Trophoblast cell (in vitro differentiated cells and primary cell): ENCODE results near the gene FURIN.

Source experiments
- DNase-seq, 2 donors: peaks; one replicate each; pipeline ENCODE4 v3.0.0-alpha.2; 2016
- H2AFZ ChIP-seq: 2 replicates; pipeline ENCODE4 v1.6.1; 2013; ENCODE audit warnings: low read length, moderate library complexity, mild to moderate bottlenecking; ENCODE audit not compliant: insufficient read depth, poor library complexity
- H2AK5ac ChIP-seq: 2 replicates; pipeline ENCODE4 v1.6.1; 2013; ENCODE audit warnings: mild to moderate bottlenecking, low read length
- H2BK120ac ChIP-seq: 2 replicates; pipeline ENCODE4 v1.6.1; 2013; ENCODE audit warnings: low read length, mild to moderate bottlenecking, moderate library complexity; ENCODE audit not compliant: insufficient read depth, poor library complexity
- H2BK12ac ChIP-seq: 2 replicates; pipeline ENCODE4 v1.6.1; 2013; ENCODE audit warnings: mild to moderate bottlenecking, low read length, moderate library complexity
- H2BK5ac ChIP-seq: 2 replicates; pipeline ENCODE4 v1.6.1; 2013; ENCODE audit warnings: low read length, low read depth, moderate library complexity, mild to moderate bottlenecking; ENCODE audit not compliant: poor library complexity
- H3K14ac ChIP-seq: 2 replicates; pipeline ENCODE4 v1.6.1; 2013; ENCODE audit warnings: mild to moderate bottlenecking, low read length
- H3K18ac ChIP-seq: 2 replicates; pipeline ENCODE4 v1.6.1; 2013; ENCODE audit warnings: mild to moderate bottlenecking, low read length
- H3K23ac ChIP-seq: 2 replicates; pipeline ENCODE4 v1.6.1; 2013; ENCODE audit warnings: low read length
- H3K27ac ChIP-seq: 2 replicates; pipeline ENCODE4 v1.5.1; 2013; ENCODE audit warnings: low read depth, mild to moderate bottlenecking, inconsistent platforms, low read length, moderate library complexity
- H3K27me3 ChIP-seq: 2 replicates; pipeline ENCODE4 v1.6.1; 2013; ENCODE audit warnings: inconsistent platforms, mild to moderate bottlenecking, low read length, moderate library complexity; ENCODE audit not compliant: insufficient read depth
- H3K36me3 ChIP-seq, 2 experiments: 1 replicate in 1 of 2; 2 replicates in 1 of 2; pipeline ENCODE4 v1.6.1; 2013; ENCODE audit warnings: low read length in 2 of 2, mild to moderate bottlenecking in 2 of 2, moderate library complexity in 1 of 2; ENCODE audit not compliant: insufficient read depth in 2 of 2, control insufficient read depth in 1 of 2
- H3K4ac ChIP-seq: 2 replicates; pipeline ENCODE4 v1.6.1; 2013; ENCODE audit warnings: low read depth, mild to moderate bottlenecking, low read length, moderate library complexity
- H3K4me1 ChIP-seq, 2 experiments: 1 replicate in 1 of 2; 2 replicates in 1 of 2; pipeline ENCODE4 v1.6.1; 2013; ENCODE audit warnings: low read length in 2 of 2, mild to moderate bottlenecking in 2 of 2, moderate library complexity in 1 of 2; ENCODE audit not compliant: insufficient read depth in 2 of 2, control insufficient read depth in 1 of 2
- H3K4me2 ChIP-seq: 2 replicates; pipeline ENCODE4 v1.6.1; 2013; ENCODE audit warnings: inconsistent platforms, mild to moderate bottlenecking, low read length, moderate library complexity
- H3K4me3 ChIP-seq: 2 replicates; pipeline ENCODE4 v1.5.1; 2013; ENCODE audit warnings: mild to moderate bottlenecking, low read depth, low read length, inconsistent platforms
- H3K79me1 ChIP-seq: one replicate; pipeline ENCODE4 v1.6.1; 2013; ENCODE audit warnings: low read length
- H3K79me2 ChIP-seq: 2 replicates; pipeline ENCODE4 v1.6.1; 2013; ENCODE audit warnings: low read length, mild to moderate bottlenecking; ENCODE audit not compliant: control insufficient read depth, insufficient read depth, poor library complexity
- H3K9ac ChIP-seq: 2 replicates; pipeline ENCODE4 v1.6.1; 2013; ENCODE audit warnings: mild to moderate bottlenecking, low read length
- H3K9me3 ChIP-seq: 2 replicates; pipeline ENCODE4 v1.6.1; 2013; ENCODE audit warnings: low read depth, mild to moderate bottlenecking, control low read depth, inconsistent platforms, low read length; ENCODE audit not compliant: insufficient read depth
- H4K12ac ChIP-seq: 2 replicates; pipeline ENCODE4 v1.6.1; 2013; ENCODE audit warnings: low read depth, mild to moderate bottlenecking, low read length, moderate library complexity
- H4K8ac ChIP-seq: 2 replicates; pipeline ENCODE4 v1.6.1; 2013; ENCODE audit warnings: low read depth, mild to moderate bottlenecking, low read length, moderate library complexity
- H4K91ac ChIP-seq: one replicate; pipeline ENCODE4 v1.6.1; 2013; ENCODE audit warnings: low read depth, mild to moderate bottlenecking, low read length, moderate library complexity
- WGBS: extraction: QIAGEN DNeasy Blood & Tissue Kit; methylation state at CpG from one replicate; pipeline ENCODE4 v1.1.7; 2013; ENCODE audit warnings: missing lambda C conversion rate; ENCODE audit not compliant: insufficient read length, insufficient coverage; ENCODE audit errors: extremely low coverage; 5-methylcytosine and 5-hydroxymethylcytosine counted together

The FURIN gene

DNA sequence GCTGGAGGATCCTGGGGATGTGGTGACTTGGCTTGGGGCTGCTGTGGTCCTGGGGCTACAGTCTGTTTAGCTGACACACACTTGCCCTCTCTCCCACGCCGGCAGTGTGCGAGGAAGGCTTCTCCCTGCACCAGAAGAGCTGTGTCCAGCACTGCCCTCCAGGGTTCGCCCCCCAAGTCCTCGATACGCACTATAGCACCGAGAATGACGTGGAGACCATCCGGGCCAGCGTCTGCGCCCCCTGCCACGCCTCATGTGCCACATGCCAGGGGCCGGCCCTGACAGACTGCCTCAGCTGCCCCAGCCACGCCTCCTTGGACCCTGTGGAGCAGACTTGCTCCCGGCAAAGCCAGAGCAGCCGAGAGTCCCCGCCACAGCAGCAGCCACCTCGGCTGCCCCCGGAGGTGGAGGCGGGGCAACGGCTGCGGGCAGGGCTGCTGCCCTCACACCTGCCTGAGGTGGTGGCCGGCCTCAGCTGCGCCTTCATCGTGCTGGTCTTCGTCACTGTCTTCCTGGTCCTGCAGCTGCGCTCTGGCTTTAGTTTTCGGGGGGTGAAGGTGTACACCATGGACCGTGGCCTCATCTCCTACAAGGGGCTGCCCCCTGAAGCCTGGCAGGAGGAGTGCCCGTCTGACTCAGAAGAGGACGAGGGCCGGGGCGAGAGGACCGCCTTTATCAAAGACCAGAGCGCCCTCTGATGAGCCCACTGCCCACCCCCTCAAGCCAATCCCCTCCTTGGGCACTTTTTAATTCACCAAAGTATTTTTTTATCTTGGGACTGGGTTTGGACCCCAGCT is 13.0 kb downstream of the FURIN start:
- H3K4me2 ChIP-seq = no peak overlapping the region
- H3K9me3 ChIP-seq = peaks cover 5% of the 10 kb centered on the region

DNA sequence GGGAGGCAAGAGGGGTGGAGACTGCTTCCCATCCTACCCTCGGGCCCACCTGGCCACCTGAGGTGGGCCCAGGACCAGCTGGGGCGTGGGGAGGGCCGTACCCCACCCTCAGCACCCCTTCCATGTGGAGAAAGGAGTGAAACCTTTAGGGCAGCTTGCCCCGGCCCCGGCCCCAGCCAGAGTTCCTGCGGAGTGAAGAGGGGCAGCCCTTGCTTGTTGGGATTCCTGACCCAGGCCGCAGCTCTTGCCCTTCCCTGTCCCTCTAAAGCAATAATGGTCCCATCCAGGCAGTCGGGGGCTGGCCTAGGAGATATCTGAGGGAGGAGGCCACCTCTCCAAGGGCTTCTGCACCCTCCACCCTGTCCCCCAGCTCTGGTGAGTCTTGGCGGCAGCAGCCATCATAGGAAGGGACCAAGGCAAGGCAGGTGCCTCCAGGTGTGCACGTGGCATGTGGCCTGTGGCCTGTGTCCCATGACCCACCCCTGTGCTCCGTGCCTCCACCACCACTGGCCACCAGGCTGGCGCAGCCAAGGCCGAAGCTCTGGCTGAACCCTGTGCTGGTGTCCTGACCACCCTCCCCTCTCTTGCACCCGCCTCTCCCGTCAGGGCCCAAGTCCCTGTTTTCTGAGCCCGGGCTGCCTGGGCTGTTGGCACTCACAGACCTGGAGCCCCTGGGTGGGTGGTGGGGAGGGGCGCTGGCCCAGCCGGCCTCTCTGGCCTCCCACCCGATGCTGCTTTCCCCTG is 13.8 kb downstream of the FURIN start:
- no peak overlapping the region for H2AFZ ChIP-seq
- no peak overlapping the region for H3K23ac ChIP-seq
- no peak overlapping the region for H4K8ac ChIP-seq

More for the DNA sequence above, 13.0 kb downstream of the FURIN start:
- Histone ChIP-seq H2BK5ac (no peak overlapping the region), H3K4me3 (no peak overlapping the region), H2AK5ac (no peak overlapping the region), H3K9ac (no peak overlapping the region), H2BK120ac (no peak overlapping the region), H3K36me3 (peaks cover 67 to 68% of the 10 kb centered on the region in 2 experiments), H3K23ac (no peak overlapping the region), H2BK12ac (no peak overlapping the region), H4K8ac (no peak overlapping the region), H3K14ac (no peak overlapping the region), H4K91ac (no peak overlapping the region), H4K12ac (no peak overlapping the region), H3K4ac (no peak overlapping the region), H3K27me3 (no peaks in the 10 kb centered on the region), H3K27ac (no peak overlapping the region), H3K79me1 (peaks cover 20% of the 10 kb centered on the region), H2AFZ (no peak overlapping the region), H3K4me1 (peaks cover 22 to 24% of the 10 kb centered on the region in 2 experiments), H3K79me2 (peaks cover 9% of the 10 kb centered on the region), H3K18ac (no peak overlapping the region)
- peak; percentile 46 to 54 for DNase-seq
- WGBS = no CpG with 5 or more reads among the region's 35 CpGs

DNA sequence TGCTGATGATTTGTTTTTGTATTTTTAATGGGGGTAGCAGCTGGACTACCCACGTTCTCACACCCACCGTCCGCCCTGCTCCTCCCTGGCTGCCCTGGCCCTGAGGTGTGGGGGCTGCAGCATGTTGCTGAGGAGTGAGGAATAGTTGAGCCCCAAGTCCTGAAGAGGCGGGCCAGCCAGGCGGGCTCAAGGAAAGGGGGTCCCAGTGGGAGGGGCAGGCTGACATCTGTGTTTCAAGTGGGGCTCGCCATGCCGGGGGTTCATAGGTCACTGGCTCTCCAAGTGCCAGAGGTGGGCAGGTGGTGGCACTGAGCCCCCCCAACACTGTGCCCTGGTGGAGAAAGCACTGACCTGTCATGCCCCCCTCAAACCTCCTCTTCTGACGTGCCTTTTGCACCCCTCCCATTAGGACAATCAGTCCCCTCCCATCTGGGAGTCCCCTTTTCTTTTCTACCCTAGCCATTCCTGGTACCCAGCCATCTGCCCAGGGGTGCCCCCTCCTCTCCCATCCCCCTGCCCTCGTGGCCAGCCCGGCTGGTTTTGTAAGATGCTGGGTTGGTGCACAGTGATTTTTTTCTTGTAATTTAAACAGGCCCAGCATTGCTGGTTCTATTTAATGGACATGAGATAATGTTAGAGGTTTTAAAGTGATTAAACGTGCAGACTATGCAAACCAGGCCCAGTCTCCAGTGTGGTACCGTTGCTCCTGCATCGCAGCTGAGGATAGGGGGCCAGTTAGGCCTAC is 14.6 kb downstream of the FURIN start:
- peak overlapping the region; percentile 92 for H3K27ac ChIP-seq
- no CpG with 5 or more reads among the region's 13 CpGs for WGBS

More for the DNA sequence above, 13.8 kb downstream of the FURIN start:
- peaks cover 22 to 24% of the 10 kb centered on the region in 2 experiments for H3K4me1 ChIP-seq
- H3K4me3 ChIP-seq = no peak overlapping the region
- DNase-seq = no peak
- H3K36me3 ChIP-seq = peaks cover 62 to 64% of the 10 kb centered on the region in 2 experiments
- peaks cover 9% of the 10 kb centered on the region for H3K79me2 ChIP-seq
- no peak overlapping the region for H3K4ac ChIP-seq
- H2BK120ac ChIP-seq = no peak overlapping the region
- peaks cover 5% of the 10 kb centered on the region for H3K9me3 ChIP-seq
- no peak overlapping the region for H2BK5ac ChIP-seq
- H3K14ac ChIP-seq = no peak overlapping the region
- H4K91ac ChIP-seq = no peak overlapping the region
- no peak overlapping the region for H3K18ac ChIP-seq
- no peak overlapping the region for H3K27ac ChIP-seq
- no peaks in the 10 kb centered on the region for H3K27me3 ChIP-seq
- no peak overlapping the region for H3K4me2 ChIP-seq
- no CpG with 5 or more reads among the region's 19 CpGs for WGBS
- no peak overlapping the region for H4K12ac ChIP-seq
- H2BK12ac ChIP-seq = no peak overlapping the region
- no peak overlapping the region for H3K9ac ChIP-seq
- no peak overlapping the region for H2AK5ac ChIP-seq
- peaks cover 20% of the 10 kb centered on the region for H3K79me1 ChIP-seq

DNA sequence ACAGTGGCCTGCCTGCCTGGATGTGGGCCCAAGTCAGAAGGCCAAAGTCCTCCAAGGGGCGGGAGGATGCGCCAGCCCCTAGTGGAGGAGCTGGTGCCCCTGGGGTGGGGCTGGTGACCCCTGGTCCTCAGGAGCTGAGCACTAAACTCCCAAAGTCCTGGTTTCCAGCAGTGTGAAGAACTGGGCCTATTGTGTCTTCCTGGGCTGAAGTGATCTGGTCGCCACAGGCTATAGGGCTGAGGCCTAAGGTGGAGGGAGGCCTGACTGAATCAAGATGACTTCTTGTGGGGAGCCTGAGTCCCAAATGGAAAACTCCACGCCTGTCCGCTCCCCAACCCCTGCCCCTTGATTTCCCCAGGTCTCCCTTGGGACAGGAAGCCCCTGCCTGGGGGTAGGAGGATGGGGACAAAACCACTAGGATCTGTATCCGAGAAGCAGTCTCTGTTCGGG is 15.2 kb downstream of the FURIN start:
- peak overlapping the region; percentile 54 for H3K4me2 ChIP-seq
- no peak overlapping the region for H3K9ac ChIP-seq
- H2BK120ac ChIP-seq = peak overlapping the region; percentile 94
- H2BK12ac ChIP-seq = no peak overlapping the region
- H3K14ac ChIP-seq = peak overlapping the region; percentile 95
- no peak overlapping the region for H3K23ac ChIP-seq
- H3K27me3 ChIP-seq = no peaks in the 10 kb centered on the region
- DNase-seq = no peak
- H2AFZ ChIP-seq = peak overlapping the region; percentile 76
- no peak overlapping the region for H3K4me3 ChIP-seq
- H3K79me1 ChIP-seq = peaks cover 20% of the 10 kb centered on the region
- H3K36me3 ChIP-seq = peaks cover 49 to 55% of the 10 kb centered on the region in 2 experiments
- no peak overlapping the region for H2AK5ac ChIP-seq
- H3K4me1 ChIP-seq = peaks cover 22 to 24% of the 10 kb centered on the region in 2 experiments
- H2BK5ac ChIP-seq = peak overlapping the region; percentile 85
- H3K79me2 ChIP-seq = peaks cover 9% of the 10 kb centered on the region
- peaks cover 5% of the 10 kb centered on the region for H3K9me3 ChIP-seq
- H4K8ac ChIP-seq = peak overlapping the region; percentile 98
- peak overlapping the region; percentile 93 for H4K12ac ChIP-seq
- peak overlapping the region; percentile 87 for H3K4ac ChIP-seq
- peak overlapping the region; percentile 96 for H4K91ac ChIP-seq
- peak overlapping the region; percentile 92 for H3K27ac ChIP-seq
- peak overlapping the region; percentile 97 for H3K18ac ChIP-seq
- no CpG with 5 or more reads among the region's 7 CpGs for WGBS

More for the DNA sequence above, 14.6 kb downstream of the FURIN start:
- Histone ChIP-seq H3K36me3 (peaks cover 55 to 61% of the 10 kb centered on the region in 2 experiments), H3K27me3 (no peaks in the 10 kb centered on the region), H2BK120ac (no peak overlapping the region), H3K18ac (no peak overlapping the region), H3K14ac (peak overlapping the region; percentile 95), H4K12ac (no peak overlapping the region), H3K9me3 (peaks cover 5% of the 10 kb centered on the region), H4K91ac (peak overlapping the region; percentile 96), H3K4me1 (peaks cover 22 to 24% of the 10 kb centered on the region in 2 experiments), H3K4me3 (no peak overlapping the region), H2BK5ac (no peak overlapping the region), H2BK12ac (no peak overlapping the region), H2AFZ (no peak overlapping the region), H3K9ac (no peak overlapping the region), H4K8ac (peak overlapping the region; percentile 98), H3K79me2 (peaks cover 9% of the 10 kb centered on the region), H3K79me1 (peaks cover 20% of the 10 kb centered on the region), H2AK5ac (no peak overlapping the region), H3K4ac (no peak overlapping the region), H3K23ac (no peak overlapping the region), H3K4me2 (no peak overlapping the region)
- no peak for DNase-seq
